Hematopoietic multipotent progenitor cell treated with erythropoietin and hydrocortisone succinate and interleukin-3 and kit ligand, for 15 days (in vitro differentiated cells): ENCODE measurements around the gene PPP3CA.
"Not testable (repeated sequence)": the region's sequence is repeated elsewhere in the genome, so short reads cannot be mapped to it uniquely, and the experiment has no call there.

Experiments
- DNase-seq: peaks from one replicate; pipeline ENCODE4 v3.0.0-alpha.2; 2015; ENCODE audit warnings: low spot score

PPP3CA gene

GRCh38 chr4:101254776-101255175 is 92.5 kb downstream of the PPP3CA start:
- no peak for DNase-seq

DNA sequence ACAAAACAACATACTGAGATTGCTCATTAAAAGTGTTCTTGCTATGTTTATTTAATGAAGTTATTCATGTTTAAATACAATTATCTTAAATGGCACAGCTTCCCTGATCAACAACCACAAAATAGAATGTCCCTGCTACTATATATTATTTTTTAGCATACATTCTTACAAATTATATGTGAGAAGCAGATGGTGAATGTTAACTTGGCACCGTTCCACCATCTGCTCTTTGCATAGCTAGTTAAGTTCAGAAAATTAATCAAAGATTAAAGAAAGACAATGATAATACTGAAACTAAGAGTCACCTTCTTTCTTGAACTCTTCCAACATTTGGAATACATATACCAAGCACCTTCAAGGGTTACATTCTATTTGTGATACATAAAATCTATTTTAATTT is 94.2 kb downstream of the PPP3CA start:
- no peak for DNase-seq

DNA sequence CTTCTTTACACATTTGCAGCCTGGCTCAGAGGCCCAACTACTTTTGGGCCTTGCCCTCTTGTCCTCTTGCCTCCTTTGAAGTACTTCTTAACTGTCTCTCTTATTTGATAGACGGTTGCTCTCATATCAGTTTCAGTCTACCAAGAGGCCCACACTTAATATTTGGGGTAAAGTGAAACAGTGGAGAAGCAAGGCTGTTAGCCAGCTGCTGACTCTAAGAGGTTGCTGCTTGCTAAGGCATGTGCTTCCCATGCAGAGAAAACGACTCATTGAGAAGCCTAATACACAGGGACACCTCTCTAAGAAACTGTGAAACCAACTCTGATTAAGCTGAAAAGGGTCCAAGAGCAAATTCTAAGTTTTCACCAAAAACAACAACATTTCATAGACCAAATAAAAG is 94.6 kb downstream of the PPP3CA start:
- DNase-seq, result no peak

DNA sequence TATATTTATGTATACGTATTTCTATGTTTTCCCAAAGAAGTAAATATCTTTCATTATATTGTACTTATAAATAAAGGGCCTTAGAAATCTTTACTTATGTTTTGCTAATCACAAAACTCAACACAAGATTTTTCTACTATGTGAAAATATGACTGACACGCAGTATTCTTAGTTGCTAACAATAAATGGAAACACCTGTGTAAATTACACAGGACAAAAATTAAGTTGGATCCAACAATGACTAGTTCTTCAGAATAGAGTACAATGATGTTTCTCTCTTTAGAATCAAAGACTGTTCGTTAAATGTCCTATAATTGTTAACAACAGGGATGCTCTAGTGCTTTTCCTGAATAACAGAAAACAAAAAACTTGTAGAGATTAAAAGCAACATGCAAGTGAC is 96.1 kb downstream of the PPP3CA start:
- no peak for DNase-seq

GRCh38 chr4:101244349-101244748 is 103.0 kb downstream of the PPP3CA start:
- no peak for DNase-seq

- no peak for DNase-seq
These were observed 104.9 kb downstream of the PPP3CA start for GRCh38 chr4:101242441-101242840.

DNA sequence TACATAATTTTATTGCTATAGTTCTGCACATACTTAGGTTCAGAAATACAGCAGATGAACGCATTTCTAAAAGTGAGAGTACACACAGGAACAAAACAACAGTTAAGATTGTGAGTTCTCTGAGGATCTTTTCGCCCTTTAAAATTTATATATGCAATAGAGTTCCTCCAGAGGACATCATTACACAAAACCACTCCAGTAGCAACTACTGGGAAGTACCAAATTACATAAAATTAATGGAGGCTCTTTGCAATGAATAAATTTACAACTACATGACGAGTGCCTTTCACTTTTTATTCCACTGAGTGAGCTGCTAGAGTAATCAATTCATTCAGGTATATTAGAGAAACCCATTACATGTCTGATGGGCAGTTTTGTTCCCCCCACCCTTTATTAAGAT is 107.2 kb downstream of the PPP3CA start:
- no peak for DNase-seq

- DNase-seq, result no peak
These were observed 107.7 kb downstream of the PPP3CA start for GRCh38 chr4:101239665-101240064.

GRCh38 chr4:101238706-101239105 is 108.6 kb downstream of the PPP3CA start:
- DNase-seq, result no peak

GRCh38 chr4:101237773-101238172 is 109.6 kb downstream of the PPP3CA start:
- DNase-seq, result no peak

- DNase-seq, result no peak
These were observed 111.2 kb downstream of the PPP3CA start for GRCh38 chr4:101236097-101236496.

- DNase-seq, result not testable (repeated sequence)
These were observed 113.2 kb downstream of the PPP3CA start for GRCh38 chr4:101234141-101234540.

GRCh38 chr4:101232074-101232776 is 115.1 kb downstream of the PPP3CA start:
- no peak for DNase-seq

- DNase-seq, result no peak
These were observed 116.4 kb downstream of the PPP3CA start for GRCh38 chr4:101230801-101231426.

GRCh38 chr4:101229116-101229515 is 118.2 kb downstream of the PPP3CA start:
- no peak for DNase-seq

DNA sequence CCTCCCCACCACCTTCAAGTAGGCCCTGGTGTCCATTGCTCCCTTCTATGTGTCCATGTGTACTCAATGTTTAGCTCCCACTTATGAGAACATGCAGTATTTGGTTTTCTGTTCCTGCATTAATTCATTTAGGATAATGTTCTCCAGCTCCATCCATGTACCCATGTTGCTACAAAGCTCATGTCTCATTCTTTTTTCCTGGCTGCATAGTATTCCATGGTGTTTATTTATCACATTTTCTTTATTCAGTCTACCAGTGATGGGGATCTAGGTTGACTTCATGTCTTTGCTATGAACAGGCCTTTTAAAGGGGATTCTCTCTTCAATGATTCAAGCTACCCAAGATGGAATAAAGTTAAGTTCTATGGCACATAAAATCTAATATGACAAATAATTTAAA is 119.6 kb downstream of the PPP3CA start:
- DNase-seq, result no peak

DNA sequence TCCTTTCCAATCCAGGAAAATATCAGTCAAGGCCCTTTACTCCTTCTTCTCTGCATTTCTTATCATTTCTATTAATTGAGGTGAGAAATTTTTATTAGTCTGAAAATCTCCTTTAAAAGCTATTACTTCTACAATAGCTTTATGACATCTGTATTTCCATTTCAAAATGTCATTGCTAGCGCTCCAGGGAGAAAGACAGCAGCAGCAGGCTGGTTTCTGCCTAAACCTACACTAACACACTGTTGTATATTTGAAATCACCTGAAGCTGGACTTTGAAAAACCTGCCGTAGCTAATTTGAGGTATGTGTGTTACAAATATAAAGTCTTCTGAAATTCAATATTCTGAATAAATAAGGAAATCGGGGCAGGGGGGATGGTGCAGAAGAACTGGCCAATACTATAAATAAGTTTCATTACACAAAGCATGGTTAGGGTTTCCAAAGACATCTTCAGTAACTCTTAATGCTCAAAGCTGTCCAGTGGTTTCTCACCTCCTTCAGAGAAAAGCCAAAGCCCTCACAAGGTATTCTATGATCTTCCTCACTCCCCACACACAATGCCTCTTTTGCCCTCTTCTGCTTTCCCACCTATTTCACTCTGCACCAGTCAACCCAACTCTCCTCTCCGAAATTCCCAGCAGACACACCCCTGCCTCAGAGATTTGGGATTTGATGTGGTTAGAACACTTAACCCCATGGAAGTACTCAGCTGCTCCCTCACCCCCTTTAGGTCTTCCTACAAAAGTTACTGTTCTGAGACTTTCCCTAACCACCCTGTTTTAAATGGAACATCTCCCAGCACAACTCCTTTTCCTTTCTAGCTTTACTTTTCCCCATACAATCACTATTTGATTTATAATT is 122.7 kb downstream of the PPP3CA start:
- DNase-seq, result no peak

DNA sequence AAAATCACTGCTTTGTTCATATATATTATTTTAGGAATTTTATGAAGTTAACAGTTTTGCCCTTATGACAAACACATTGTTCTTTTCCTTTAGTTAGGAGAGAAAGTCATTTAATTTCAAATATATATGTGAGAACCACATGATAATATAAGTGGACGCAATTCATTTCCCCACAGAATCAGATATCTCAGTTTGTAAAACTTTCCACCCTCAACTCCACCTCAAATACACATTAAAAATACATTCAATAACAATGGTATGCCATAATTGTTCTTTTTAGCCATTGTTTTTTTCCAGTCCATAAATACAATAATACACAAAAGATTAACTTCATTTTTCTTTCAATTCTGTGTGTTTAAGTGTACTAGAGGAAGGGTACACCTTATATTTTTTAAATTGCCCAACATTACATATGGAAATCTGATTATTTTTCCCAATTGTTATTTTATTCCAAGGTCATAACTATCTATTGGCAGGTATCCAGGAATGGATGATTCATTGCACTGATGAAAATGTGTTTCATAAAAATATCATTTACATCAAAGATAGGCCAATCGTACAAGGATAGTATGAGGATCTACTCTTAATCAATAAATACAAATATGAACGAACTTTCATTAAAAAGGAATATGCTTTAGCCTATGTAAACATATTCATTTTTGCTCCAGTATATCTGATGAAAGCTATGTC is 125.0 kb downstream of the PPP3CA start:
- DNase-seq, result no peak

DNA sequence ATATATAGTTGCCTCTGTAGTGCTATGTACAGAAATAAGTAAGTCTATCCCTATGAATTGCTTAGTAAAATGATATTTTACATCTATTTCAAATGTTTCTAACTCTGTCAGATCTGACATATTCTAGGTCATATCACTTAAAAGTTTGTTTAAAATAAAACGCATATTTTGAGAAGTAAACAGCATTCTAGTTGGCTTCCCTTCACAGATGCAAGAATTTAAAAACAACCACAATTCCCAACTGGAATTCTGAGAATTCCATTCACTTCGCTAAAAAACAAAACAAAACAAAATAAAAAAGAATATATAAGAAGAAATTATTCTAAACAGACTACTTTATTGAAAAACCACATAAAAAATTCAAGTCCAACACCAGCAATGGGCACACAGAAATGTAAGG is 126.0 kb downstream of the PPP3CA start:
- no peak for DNase-seq

- DNase-seq, result no peak
These were observed 128.4 kb downstream of the PPP3CA start for GRCh38 chr4:101218894-101219293.

DNA sequence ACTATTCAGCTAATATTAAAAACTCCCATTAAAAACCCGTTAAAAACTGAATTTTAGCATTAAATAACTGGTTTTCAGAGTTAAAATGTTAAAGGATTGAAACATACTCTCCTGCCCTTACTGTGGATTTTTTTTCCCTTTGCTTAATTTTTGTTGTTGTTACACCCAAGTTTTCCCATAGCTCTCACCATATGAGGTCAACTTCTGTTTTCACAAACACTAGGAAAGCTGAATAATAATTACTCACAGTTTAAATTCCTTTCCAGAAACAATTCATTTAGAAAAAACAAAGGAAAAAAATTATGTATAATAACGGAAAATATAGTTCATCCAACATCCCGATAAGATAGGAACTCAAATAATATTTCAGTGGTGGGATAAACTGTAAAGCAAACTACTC is 129.0 kb downstream of the PPP3CA start:
- DNase-seq, result no peak

DNA sequence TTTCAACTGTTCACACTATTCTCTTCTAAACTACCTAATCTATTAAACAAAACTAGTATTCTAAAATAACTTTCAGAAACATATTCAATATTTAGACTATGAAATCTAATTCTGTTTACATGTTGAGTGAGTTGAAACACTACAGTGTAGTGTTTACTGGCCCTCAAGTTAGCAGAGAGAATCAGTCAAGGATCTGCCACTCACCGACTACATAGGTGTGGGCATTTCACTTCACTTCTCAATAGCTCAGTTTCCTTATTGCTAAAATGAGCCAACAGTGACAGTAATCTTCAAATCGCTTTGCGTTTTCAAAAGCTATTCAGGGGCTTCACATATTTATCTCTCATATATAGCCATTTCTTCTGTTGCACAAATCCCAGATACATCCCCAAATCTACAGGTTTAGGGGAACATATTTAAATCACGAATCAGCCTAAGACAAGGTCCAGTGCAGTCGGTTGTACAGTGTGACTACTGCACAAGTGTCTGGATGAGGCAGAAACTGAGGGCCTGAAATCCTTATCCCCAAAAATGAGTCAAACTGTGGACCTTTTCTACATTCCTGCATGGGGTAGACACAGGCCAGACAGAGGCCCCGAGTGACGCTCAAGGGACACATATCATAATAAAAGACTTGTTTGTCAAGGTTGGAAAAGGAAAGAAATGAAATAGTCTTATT is 129.8 kb downstream of the PPP3CA start:
- DNase-seq, result no peak
